HepG2 (cell line): ENCODE measurements around the gene KIF23. TPM values are rescaled to one million over a fixed set of nuclear protein-coding genes. Genes with fewer than 3 reads are reported as not detected.

ENCODE experiments used
- PHF5A ChIP-seq: IDR thresholded peaks from one replicate; pipeline ENCODE4 v1.6.1; 2018; ENCODE audit warnings: low read depth, missing genetic modification reagents; ENCODE audit not compliant: unreplicated experiment
- RBM22 ChIP-seq: fragments of 200-400 bp; formaldehyde crosslinking; optimal IDR thresholded peaks from 2 replicates; pipeline ENCODE3; 2017; ENCODE audit warnings: mild to moderate bottlenecking, low read length, moderate library complexity
- RXRA ChIP-seq: sonication (generic); formaldehyde crosslinking; IDR thresholded peaks from 2 replicates; pipeline ENCODE4 v1.5.1; 2020; ENCODE audit warnings: missing genetic modification reagents
- U2AF2 ChIP-seq: fragments of 200-400 bp; formaldehyde crosslinking; IDR thresholded peaks from 2 replicates; pipeline ENCODE4 v1.6.1; 2017; ENCODE audit warnings: low read depth, mild to moderate bottlenecking, low read length
- ZNF446 ChIP-seq: sonication (generic); formaldehyde crosslinking; IDR thresholded peaks from 2 replicates; pipeline ENCODE4 v1.5.0; 2020; ENCODE audit warnings: mild to moderate bottlenecking, missing genetic modification reagents
- ZNF567 ChIP-seq: sonication (generic); formaldehyde crosslinking; IDR thresholded peaks from 2 replicates; pipeline ENCODE4 v1.8.1; 2023; ENCODE audit warnings: mild to moderate bottlenecking, missing genetic modification reagents, borderline replicate concordance
- ZNF724P ChIP-seq: sonication (generic); formaldehyde crosslinking; IDR thresholded peaks from 2 replicates; pipeline ENCODE4 v1.8.0; 2022; ENCODE audit warnings: missing genetic modification reagents, borderline replicate concordance
- ZNF780A ChIP-seq: sonication (generic); formaldehyde crosslinking; IDR thresholded peaks from 2 replicates; pipeline ENCODE4 v1.8.0; 2022; ENCODE audit warnings: mild to moderate bottlenecking, missing genetic modification reagents, moderate library complexity
- polyA plus RNA-seq, 8 experiments: library from polyadenylated mRNA; depleted of rRNA in 3 of 8; stranded (reverse) in 7 of 8; unstranded in 1 of 8; fragments of >200 nt; fragmentation: Illumina TruSeq in 4 of 8; extraction: Trizol in 4 of 8; gene quantifications; 2 replicates each; pipeline versions ENCODE4 v1.2.1 to v1.2.3, GENCODE V29; 2011 to 2016; ENCODE audit warnings: low read depth in 4 of 8, missing spikeins in 1 of 8, mixed read lengths in 1 of 8; ENCODE audit not compliant: insufficient read depth in 1 of 8
- total RNA-seq, 5 experiments: library from RNA; depleted of rRNA; stranded (reverse); fragments of >200 nt; fragmentation: Illumina TruSeq; extraction: Trizol; gene quantifications; 2 replicates each; pipeline ENCODE4 v1.2.3, GENCODE V29; 2016; ENCODE audit warnings: low read depth in 1 of 5
- TF ChIP-seq, protein P1 (sequence below), 2 experiments: fragments of 450-650 bp in 1 of 2; sonication (generic) in 1 of 2; formaldehyde crosslinking in 1 of 2; IDR thresholded peaks; 2 replicates each; pipeline versions ENCODE4 v1.6.1 to v1.8.0; 2016 to 2022; ENCODE audit warnings: antibody characterized with exemption in 1 of 2, mild to moderate bottlenecking in 1 of 2, missing genetic modification reagents in 1 of 2
- TF ChIP-seq, protein P2 (sequence below): sonication (generic); formaldehyde crosslinking; IDR thresholded peaks from 2 replicates; pipeline ENCODE4 v1.4.0; 2020; ENCODE audit warnings: mild to moderate bottlenecking, missing genetic modification reagents
- TF ChIP-seq, protein P3 (sequence below): sonication (generic); formaldehyde crosslinking; IDR thresholded peaks from 2 replicates; pipeline ENCODE4 v1.4.0; 2020; ENCODE audit warnings: missing genetic modification reagents

The KIF23 gene
- total and polyA plus RNA-seq, 2 of the 13 experiments (the other 11 are each of a cell fraction or from before 2014, with no cell fraction given) = 11.3 to 38.1 TPM

DNA sequence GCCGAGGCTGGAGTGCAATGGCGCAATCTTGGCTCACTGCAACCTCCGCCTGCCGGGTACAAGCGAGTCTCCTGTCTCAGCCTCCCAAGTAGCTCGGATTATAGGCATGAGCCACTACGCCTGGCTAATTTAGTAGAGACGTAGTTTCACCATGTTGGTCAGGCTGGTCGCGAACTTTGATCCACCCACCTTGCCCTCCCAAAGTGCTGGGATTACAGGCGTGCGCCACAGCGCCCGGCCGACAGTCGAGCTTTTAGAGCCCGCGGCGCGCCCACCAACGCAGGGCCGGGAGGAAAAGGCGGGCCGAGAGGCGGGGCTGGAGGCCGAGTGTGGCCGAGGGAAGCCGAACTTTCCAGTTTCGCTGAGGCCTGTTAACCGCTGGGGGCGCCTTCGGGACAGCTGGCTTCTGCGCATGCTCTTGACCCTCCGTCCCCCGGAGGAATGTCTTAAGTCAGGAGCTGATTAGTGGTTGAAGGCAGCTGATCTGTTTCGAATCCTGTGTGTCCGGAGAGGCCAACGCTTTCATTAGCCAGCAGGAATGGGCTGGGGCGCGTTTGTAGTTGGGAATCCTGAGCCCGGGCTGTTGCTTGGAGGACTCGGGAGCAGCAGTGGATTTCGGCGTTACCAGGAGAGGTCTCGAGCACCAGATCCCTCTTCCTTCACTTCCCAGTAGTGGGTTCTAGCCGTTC is 48.5 kb downstream of the KIF23 start (continued):
- TF ChIP-seq, protein P1, sequence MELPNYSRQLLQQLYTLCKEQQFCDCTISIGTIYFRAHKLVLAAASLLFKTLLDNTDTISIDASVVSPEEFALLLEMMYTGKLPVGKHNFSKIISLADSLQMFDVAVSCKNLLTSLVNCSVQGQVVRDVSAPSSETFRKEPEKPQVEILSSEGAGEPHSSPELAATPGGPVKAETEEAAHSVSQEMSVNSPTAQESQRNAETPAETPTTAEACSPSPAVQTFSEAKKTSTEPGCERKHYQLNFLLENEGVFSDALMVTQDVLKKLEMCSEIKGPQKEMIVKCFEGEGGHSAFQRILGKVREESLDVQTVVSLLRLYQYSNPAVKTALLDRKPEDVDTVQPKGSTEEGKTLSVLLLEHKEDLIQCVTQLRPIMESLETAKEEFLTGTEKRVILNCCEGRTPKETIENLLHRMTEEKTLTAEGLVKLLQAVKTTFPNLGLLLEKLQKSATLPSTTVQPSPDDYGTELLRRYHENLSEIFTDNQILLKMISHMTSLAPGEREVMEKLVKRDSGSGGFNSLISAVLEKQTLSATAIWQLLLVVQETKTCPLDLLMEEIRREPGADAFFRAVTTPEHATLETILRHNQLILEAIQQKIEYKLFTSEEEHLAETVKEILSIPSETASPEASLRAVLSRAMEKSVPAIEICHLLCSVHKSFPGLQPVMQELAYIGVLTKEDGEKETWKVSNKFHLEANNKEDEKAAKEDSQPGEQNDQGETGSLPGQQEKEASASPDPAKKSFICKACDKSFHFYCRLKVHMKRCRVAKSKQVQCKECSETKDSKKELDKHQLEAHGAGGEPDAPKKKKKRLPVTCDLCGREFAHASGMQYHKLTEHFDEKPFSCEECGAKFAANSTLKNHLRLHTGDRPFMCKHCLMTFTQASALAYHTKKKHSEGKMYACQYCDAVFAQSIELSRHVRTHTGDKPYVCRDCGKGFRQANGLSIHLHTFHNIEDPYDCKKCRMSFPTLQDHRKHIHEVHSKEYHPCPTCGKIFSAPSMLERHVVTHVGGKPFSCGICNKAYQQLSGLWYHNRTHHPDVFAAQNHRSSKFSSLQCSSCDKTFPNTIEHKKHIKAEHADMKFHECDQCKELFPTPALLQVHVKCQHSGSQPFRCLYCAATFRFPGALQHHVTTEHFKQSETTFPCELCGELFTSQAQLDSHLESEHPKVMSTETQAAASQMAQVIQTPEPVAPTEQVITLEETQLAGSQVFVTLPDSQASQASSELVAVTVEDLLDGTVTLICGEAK (IDR thresholded peaks at IDR 0.05) = no peak
- TF ChIP-seq, protein P1 (CRISPR knock-in tag; IDR thresholded peaks at IDR 0.05) = peak; percentile 57; the same call in 1 of the 2 replicates
- TF ChIP-seq ZNF446 = no peak
- no peak for TF ChIP-seq PHF5A
- TF ChIP-seq ZNF780A (CRISPR knock-in tag) = no peak
- no peak for TF ChIP-seq RBM22
- TF ChIP-seq, protein P2, sequence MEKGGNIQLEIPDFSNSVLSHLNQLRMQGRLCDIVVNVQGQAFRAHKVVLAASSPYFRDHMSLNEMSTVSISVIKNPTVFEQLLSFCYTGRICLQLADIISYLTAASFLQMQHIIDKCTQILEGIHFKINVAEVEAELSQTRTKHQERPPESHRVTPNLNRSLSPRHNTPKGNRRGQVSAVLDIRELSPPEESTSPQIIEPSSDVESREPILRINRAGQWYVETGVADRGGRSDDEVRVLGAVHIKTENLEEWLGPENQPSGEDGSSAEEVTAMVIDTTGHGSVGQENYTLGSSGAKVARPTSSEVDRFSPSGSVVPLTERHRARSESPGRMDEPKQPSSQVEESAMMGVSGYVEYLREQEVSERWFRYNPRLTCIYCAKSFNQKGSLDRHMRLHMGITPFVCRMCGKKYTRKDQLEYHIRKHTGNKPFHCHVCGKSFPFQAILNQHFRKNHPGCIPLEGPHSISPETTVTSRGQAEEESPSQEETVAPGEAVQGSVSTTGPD (CRISPR knock-in tag) = no peak
- TF ChIP-seq ZNF724P = no peak; the same call in 1 of the 2 replicates
- TF ChIP-seq, protein P3, sequence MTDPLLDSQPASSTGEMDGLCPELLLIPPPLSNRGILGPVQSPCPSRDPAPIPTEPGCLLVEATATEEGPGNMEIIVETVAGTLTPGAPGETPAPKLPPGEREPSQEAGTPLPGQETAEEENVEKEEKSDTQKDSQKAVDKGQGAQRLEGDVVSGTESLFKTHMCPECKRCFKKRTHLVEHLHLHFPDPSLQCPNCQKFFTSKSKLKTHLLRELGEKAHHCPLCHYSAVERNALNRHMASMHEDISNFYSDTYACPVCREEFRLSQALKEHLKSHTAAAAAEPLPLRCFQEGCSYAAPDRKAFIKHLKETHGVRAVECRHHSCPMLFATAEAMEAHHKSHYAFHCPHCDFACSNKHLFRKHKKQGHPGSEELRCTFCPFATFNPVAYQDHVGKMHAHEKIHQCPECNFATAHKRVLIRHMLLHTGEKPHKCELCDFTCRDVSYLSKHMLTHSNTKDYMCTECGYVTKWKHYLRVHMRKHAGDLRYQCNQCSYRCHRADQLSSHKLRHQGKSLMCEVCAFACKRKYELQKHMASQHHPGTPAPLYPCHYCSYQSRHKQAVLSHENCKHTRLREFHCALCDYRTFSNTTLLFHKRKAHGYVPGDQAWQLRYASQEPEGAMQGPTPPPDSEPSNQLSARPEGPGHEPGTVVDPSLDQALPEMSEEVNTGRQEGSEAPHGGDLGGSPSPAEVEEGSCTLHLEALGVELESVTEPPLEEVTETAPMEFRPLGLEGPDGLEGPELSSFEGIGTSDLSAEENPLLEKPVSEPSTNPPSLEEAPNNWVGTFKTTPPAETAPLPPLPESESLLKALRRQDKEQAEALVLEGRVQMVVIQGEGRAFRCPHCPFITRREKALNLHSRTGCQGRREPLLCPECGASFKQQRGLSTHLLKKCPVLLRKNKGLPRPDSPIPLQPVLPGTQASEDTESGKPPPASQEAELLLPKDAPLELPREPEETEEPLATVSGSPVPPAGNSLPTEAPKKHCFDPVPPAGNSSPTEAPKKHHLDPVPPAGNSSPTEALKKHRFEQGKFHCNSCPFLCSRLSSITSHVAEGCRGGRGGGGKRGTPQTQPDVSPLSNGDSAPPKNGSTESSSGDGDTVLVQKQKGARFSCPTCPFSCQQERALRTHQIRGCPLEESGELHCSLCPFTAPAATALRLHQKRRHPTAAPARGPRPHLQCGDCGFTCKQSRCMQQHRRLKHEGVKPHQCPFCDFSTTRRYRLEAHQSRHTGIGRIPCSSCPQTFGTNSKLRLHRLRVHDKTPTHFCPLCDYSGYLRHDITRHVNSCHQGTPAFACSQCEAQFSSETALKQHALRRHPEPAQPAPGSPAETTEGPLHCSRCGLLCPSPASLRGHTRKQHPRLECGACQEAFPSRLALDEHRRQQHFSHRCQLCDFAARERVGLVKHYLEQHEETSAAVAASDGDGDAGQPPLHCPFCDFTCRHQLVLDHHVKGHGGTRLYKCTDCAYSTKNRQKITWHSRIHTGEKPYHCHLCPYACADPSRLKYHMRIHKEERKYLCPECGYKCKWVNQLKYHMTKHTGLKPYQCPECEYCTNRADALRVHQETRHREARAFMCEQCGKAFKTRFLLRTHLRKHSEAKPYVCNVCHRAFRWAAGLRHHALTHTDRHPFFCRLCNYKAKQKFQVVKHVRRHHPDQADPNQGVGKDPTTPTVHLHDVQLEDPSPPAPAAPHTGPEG = no peak; the same call in 1 of the 2 replicates
- peak; percentile 87 for TF ChIP-seq RXRA (CRISPR knock-in tag)
- TF ChIP-seq ZNF567 (CRISPR knock-in tag) = no peak; the same call in 1 of the 2 replicates
- no peak for TF ChIP-seq U2AF2
